NCI-H1092 treated with DMSO at 0.1 percent for 48 hours (cell line): ENCODE measurements around the gene FAM236B.
"Not testable (repeated sequence)": the region's sequence is repeated elsewhere in the genome, so short reads cannot be mapped to it uniquely, and the experiment has no call there.

Experiments used
- DNase-seq: peaks from one replicate; lab custom pipeline; 2025; lab: John Stamatoyannopoulos, UW

FAM236B gene

GRCh38 chrX:72782560-72782959, at the start of gene FAM236B:
Gene FAM236B, minus strand, starts transcription at chrX:72782660. Its CDS starts 100 bp downstream, at chrX:72782560.
- DNase-seq, result not testable (repeated sequence)

GRCh38 chrX:72830701-72831100, 48.2 kb upstream of the FAM236B start:
- not testable (repeated sequence) for DNase-seq

GRCh38 chrX:72808110-72808509, 25.6 kb upstream of the FAM236B start, which contains the start of gene FAM236D:
Gene FAM236D, minus strand, starts transcription at chrX:72808210. Its CDS starts 100 bp downstream, at chrX:72808110.
- not testable (repeated sequence) for DNase-seq

- not testable (repeated sequence) for DNase-seq
Observed at GRCh38 chrX:72790390-72790789, 7.9 kb upstream of the FAM236B start.

- DNase-seq, result not testable (repeated sequence)
Observed at GRCh38 chrX:72788142-72788541, 5.7 kb upstream of the FAM236B start.

- DNase-seq, result not testable (repeated sequence)
Observed at GRCh38 chrX:72783964-72784363, 1.5 kb upstream of the FAM236B start.

GRCh38 chrX:72783365-72783936, 991 bp upstream of the FAM236B start:
- DNase-seq, result not testable (repeated sequence)

GRCh38 chrX:72778146-72778545, 4.3 kb downstream of the FAM236B start:
- DNase-seq, result not testable (repeated sequence)

- DNase-seq, result not testable (repeated sequence)
Observed at GRCh38 chrX:72777467-72777790, 5.0 kb downstream of the FAM236B start.

- not testable (repeated sequence) for DNase-seq
Observed at GRCh38 chrX:72776653-72777466, 5.6 kb downstream of the FAM236B start, which contains the start of gene DMRTC1B. Gene DMRTC1B, plus strand, starts transcription at chrX:72776890. Its CDS starts 68,246 bp downstream, at chrX:72845136.

GRCh38 chrX:72760454-72760853, 22.0 kb downstream of the FAM236B start:
- not testable (repeated sequence) for DNase-seq

- not testable (repeated sequence) for DNase-seq
Observed at GRCh38 chrX:72748545-72748944, 33.9 kb downstream of the FAM236B start.

GRCh38 chrX:72745546-72745945, 36.9 kb downstream of the FAM236B start:
- not testable (repeated sequence) for DNase-seq

- no peak for DNase-seq
Observed at GRCh38 chrX:72735561-72735960, 46.9 kb downstream of the FAM236B start.

GRCh38 chrX:72733636-72734035, 48.8 kb downstream of the FAM236B start:
- DNase-seq, result not testable (repeated sequence)
